Fibroblast of villous mesenchyme (primary cell): ENCODE data around the gene CCDC28A. TPM values are rescaled to one million over a fixed set of nuclear protein-coding genes. Genes with fewer than 3 reads are reported as not detected.

Experiments used
- DNase-seq: peaks from one replicate; pipeline ENCODE4 v3.0.0-alpha.2; 2010; ENCODE audit warnings: low read depth
- H3K4me3 ChIP-seq: 2 replicates; pipeline ENCODE4 v1.5.1; 2011; ENCODE audit warnings: low read depth, mild to moderate bottlenecking, low read length
- CTCF ChIP-seq: IDR thresholded peaks from 2 replicates; pipeline ENCODE4 v1.5.1; 2012; ENCODE audit warnings: low read depth, mild to moderate bottlenecking, low read length; ENCODE audit not compliant: insufficient read depth
- total RNA-seq: library from RNA; depleted of rRNA; stranded (reverse); fragments of >200 nt; gene quantifications from 2 replicates; pipeline ENCODE4 v1.2.3, GENCODE V29; 2012

Gene CCDC28A
- total RNA-seq, 1 donor, result 13.4 TPM

- DNase-seq, result no peak
- no peak for TF ChIP-seq CTCF
- H3K4me3 ChIP-seq, result no peak overlapping the region
These were observed 56.7 kb downstream of the CCDC28A start for GRCh38 chr6:138830248-138830647.

- DNase-seq, result no peak
- TF ChIP-seq CTCF, result no peak
- H3K4me3 ChIP-seq, result no peak overlapping the region
These were observed 58.6 kb downstream of the CCDC28A start for GRCh38 chr6:138832182-138832581.

- peak; percentile 18 for DNase-seq
- H3K4me3 ChIP-seq, result no peak overlapping the region
- no peak for TF ChIP-seq CTCF
These were observed 60.4 kb downstream of the CCDC28A start for GRCh38 chr6:138833816-138834539.

GRCh38 chr6:138837246-138837645, 63.7 kb downstream of the CCDC28A start:
- no peak overlapping the region for H3K4me3 ChIP-seq
- no peak for TF ChIP-seq CTCF
- no peak for DNase-seq

Other genes with a start within 250 kb of the CCDC28A start
- gene ECT2L, start 22.3 kb downstream of the CCDC28A start, total RNA-seq, result not detected in 2 replicates
- gene REPS1, start 214.5 kb downstream of the CCDC28A start, total RNA-seq, result 27.4 and 43.2 TPM in 2 replicates